GM12891 (cell line): Measurements from ENCODE around the gene DCDC2.

Experiments
- SPI1 ChIP-seq: IDR thresholded peaks from 2 replicates; pipeline ENCODE4 v1.6.1; 2011; ENCODE audit warnings: low read depth, low read length, control low read depth
- TAF1 ChIP-seq: IDR thresholded peaks from 2 replicates; pipeline ENCODE4 v1.6.1; 2011; ENCODE audit warnings: low read depth, low read length, control low read depth

- TF ChIP-seq TAF1 (no peak), SPI1 (no peak)
Measured at GRCh38 chr6:24253360-24253759, 104.5 kb downstream of the DCDC2 start.
